ENCODE results near the gene LFNG.

The LFNG gene

DNA sequence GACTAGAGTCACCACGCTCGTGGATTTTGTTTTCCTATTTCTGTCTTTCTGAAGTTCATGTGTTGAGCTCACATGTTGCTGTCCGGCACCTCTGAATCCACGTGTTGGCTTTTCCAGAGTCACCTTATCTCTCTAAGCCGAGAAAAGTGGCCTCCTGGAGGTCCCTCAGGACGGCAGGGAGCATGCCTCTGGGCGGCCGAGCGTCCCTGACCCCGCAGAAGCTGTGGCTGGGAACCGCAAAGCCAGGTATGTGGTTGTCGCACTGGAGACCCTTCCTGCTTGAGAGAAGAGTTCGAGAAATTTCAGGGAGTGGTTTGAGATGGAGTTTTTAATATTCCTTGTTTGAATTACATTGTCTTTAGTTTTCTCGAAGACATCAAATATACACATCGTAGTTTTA lies 51.8 kb downstream of the LFNG start:
- Mint-ChIP-seq H3K4me3 (no peak overlapping the region), H3K9me3 (no peaks in the 10 kb centered on the region), H3K27me3 (no peaks in the 10 kb centered on the region), H3K27ac (no peak overlapping the region), H3K36me3 (peaks cover 4% of the 10 kb centered on the region), H3K4me1 (peaks cover 4% of the 10 kb centered on the region)

DNA sequence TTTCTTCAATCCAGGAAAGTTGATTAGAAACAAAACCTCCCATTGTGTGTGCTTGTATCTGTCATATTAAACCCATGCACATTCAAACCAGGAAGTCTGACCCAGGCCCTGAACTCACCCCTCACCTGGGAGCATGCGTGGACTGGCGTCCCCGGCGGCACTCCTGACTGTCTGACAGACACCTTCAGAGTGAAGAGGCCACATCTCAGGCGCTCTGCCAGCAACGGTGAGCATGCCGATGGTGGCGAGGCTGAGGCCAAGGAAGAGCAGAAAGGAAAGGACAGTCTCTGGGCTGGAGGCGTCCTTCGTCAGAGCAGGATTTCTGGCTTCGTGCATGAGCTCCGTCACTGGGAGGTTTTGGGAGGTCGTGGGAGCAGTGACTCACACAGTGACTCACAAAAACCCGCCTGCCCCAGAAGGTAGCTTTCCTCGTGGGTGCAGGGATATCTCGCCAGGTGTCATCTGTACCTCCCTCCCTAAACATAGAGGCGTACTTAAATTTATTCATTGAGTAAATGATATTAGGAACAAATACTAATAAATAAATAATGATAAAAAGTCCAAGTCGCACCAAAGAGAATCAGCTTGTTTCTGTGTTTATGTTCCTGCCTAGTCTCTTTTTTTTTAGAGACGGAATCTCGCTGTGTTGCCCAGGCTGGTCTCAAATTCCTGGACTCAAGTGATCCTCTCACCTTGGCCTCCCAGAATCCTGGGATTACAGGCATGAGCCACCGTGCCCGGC lies 52.7 kb downstream of the LFNG start:
- Mint-ChIP-seq H3K4me1 (peaks cover 4% of the 10 kb centered on the region), H3K4me3 (no peak overlapping the region), H3K9me3 (no peaks in the 10 kb centered on the region), H3K27ac (no peak overlapping the region), H3K27me3 (no peaks in the 10 kb centered on the region), H3K36me3 (peaks cover 4% of the 10 kb centered on the region)

DNA sequence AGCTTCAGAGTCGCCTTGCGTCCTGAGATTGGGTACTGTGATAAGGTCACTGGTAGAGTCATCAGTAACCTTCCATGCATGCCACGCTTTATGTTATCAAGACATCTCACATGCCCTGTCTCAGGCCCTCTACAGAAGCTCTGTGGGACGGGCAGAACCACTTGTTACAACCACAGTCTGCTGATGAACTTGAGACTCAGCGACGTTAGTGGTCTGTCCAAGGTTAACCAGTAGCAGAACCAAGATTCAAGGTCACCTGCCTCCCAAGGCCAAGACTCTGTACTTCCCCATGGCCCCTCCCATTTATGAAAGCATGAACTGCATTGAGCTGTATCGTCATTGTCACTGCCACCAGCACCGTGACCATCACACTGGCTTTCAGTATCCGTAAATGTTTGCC lies 54.2 kb downstream of the LFNG start:
- peaks cover 4% of the 10 kb centered on the region for H3K4me1 Mint-ChIP-seq
- no peak overlapping the region for H3K4me3 Mint-ChIP-seq
- H3K36me3 Mint-ChIP-seq, result peaks cover 4% of the 10 kb centered on the region
- no peaks in the 10 kb centered on the region for H3K27me3 Mint-ChIP-seq
- H3K27ac Mint-ChIP-seq, result no peak overlapping the region
- no peaks in the 10 kb centered on the region for H3K9me3 Mint-ChIP-seq

DNA sequence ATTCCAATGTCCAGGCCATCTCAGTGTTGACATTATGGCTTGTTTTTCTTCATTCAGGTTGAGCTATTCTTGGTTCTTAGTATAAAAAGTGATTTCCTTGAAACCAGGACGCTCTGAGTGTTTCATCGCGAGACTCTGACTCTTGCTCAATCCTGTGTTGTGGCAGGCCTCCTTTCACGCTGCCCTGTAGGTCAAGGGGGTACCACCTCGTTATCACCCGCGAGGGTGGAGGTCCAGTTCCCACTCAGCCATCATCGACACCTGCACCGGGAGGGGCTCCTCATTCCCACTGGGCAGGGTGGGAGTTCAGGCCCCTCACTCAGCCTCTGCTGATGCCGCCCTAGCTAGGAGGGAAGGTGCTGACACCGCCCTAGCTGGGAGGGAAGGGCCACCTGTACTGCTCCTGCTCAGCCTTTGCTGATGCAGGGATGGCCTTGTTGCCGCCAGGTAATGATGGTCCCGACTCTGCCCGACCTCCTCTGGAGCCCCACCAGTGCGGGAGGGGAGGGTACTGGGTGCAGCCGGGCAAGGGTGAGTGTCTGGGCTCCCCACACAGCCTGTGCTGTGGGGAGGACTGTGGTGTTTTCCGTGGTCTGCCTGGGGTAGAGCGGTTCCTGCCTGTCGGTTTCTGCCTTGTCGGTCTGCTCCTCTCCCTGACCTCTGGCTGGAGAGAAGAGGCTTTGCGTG lies 55.6 kb downstream of the LFNG start:
- Mint-ChIP-seq H3K27ac (no peak overlapping the region), H3K4me1 (peaks cover 4% of the 10 kb centered on the region), H3K4me3 (no peak overlapping the region), H3K27me3 (no peaks in the 10 kb centered on the region), H3K36me3 (peaks cover 4% of the 10 kb centered on the region), H3K9me3 (no peaks in the 10 kb centered on the region)

DNA sequence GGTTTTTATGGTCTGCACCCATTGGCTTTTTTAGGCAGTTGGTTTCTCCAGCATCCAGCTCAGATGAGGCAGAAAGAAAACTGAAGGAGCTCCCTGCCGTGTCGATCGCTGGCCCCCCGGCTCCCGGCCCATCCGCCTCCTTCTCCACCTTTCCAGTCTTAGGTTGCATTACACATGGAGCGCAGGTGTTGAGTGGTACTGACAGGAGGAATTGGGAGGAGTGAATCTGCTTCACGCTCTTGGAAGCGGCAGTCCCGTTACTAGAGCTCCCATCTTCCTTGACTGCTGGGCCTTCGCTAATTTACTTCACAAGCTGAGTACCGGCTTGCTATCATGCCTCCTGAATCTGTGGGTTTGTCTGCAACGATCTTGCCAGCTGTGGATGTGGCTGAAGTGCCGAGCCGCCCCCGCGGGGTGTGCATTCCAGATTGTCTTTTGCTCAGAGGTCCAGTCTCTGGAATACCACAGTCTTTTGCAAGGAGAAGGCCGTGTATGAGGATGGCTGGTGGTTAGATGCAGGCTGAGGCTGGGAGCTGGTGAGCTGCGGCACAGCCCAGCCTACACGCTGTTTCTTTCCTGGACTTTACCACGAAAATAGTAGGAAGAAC lies 56.3 kb downstream of the LFNG start:
- Mint-ChIP-seq H3K27me3 (no peaks in the 10 kb centered on the region), H3K27ac (no peak overlapping the region), H3K4me3 (no peak overlapping the region), H3K36me3 (peaks cover 4% of the 10 kb centered on the region), H3K9me3 (no peaks in the 10 kb centered on the region), H3K4me1 (peaks cover 4% of the 10 kb centered on the region)

DNA sequence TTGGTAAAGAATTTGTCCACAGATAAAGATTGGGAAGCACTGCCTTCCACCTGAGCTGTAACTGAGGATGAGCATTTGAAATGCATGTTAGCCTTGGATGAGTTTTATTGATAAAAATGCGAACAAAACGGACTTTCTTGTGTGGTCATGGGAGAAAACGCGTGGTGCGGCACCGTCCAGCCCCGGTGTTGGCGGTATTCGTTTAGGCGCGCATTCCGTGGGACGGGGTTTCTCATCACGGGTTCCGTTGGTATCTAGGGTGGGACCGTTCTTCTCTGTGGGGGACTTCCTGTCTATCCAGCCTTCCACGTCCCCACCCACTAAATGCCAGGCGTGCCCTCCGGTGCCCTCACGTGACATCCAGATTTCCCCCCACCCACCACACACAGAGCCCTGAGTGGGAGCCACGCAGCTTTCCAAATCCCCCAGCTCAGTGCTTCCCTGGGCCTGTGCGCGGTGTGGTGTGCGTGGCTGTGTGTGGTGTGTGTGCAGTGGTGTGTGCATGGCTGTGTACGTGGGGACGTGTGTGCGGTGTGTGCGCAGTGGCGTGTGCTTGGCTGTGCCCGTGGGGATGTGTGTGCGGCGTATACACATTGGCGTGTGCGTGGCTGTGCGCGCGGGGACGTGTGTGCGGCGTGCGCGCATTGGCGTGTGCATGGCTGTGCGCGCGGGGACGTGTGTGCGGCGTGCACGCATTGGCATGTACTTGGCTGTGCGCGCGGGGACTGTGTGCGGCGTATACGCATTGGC lies 57.3 kb downstream of the LFNG start:
- H3K4me1 Mint-ChIP-seq, result peaks cover 3% of the 10 kb centered on the region
- no peaks in the 10 kb centered on the region for H3K9me3 Mint-ChIP-seq
- no peak overlapping the region for H3K4me3 Mint-ChIP-seq
- peaks cover 4% of the 10 kb centered on the region for H3K36me3 Mint-ChIP-seq
- H3K27me3 Mint-ChIP-seq, result no peaks in the 10 kb centered on the region
- no peak overlapping the region for H3K27ac Mint-ChIP-seq

Measured in activated naive CD4-positive, alpha-beta T cell treated with anti-CD3 and anti-CD28 coated beads, Interleukin-2, amount 50 U/mL, for 24 hours (primary cell).